ENCODE results near the gene KRTAP22-2.

- no peak for TF ChIP-seq CTCF (IDR thresholded peaks at IDR 0.05)
- TF ChIP-seq EP300 (IDR thresholded peaks at IDR 0.05), result no peak
- TF ChIP-seq POLR2AphosphoS5 (IDR thresholded peaks at IDR 0.05), result no peak
Observed at GRCh38 chr21:30563072-30563471, 27.1 kb downstream of the KRTAP22-2 start.
